Panc1 (cell line): ENCODE results near the gene NR1I3. TPM values are rescaled to one million over a fixed set of nuclear protein-coding genes. Genes with fewer than 3 reads are reported as not detected.

ENCODE experiments used
- ATAC-seq: fragments of 200-7000 bp; cut with Tn5 transposase; 2 replicates; pipeline ENCODE4 v1.9.1; 2020; ENCODE audit warnings: mild to moderate bottlenecking, moderate library complexity
- BruUV-seq: library from RNA; stranded (reverse); fragments of 400-500 nt; replicated peaks from 2 replicates; lab custom pipeline; 2021; lab: Mats Ljungman, UMichigan
- CTCF ChIA-PET: fragments of 300-600 bp; sonication (Branson Sonifier 250); formaldehyde crosslinking; loops from one replicate; lab custom pipeline; 2022; ENCODE audit warnings: antibody characterized with exemption; lab: Charles Lee
- POLR2A ChIA-PET: fragments of 300-600 bp; sonication (Branson Sonifier 250); formaldehyde crosslinking; loops from one replicate; lab custom pipeline; 2022; ENCODE audit warnings: antibody characterized with exemption; lab: Charles Lee
- DNase-seq: peaks from one replicate; pipeline ENCODE4 v3.0.0-alpha.2; 2010; ENCODE audit warnings: low read depth, low spot score
- H3K27ac ChIP-seq: 2 replicates; pipeline ENCODE4 v1.5.1; 2011; ENCODE audit warnings: mild to moderate bottlenecking, low read length, inconsistent platforms
- H3K27me3 ChIP-seq: fragments of 200-500 bp; sonication (Bioruptor generic); 2 replicates; pipeline ENCODE4 v1.6.0; 2014; ENCODE audit warnings: low read length, inconsistent platforms; ENCODE audit not compliant: control insufficient read depth, insufficient read depth
- H3K36me3 ChIP-seq: fragments of 200-500 bp; sonication (Bioruptor generic); 2 replicates; pipeline ENCODE4 v1.5.1; 2014; ENCODE audit warnings: inconsistent platforms, mild to moderate bottlenecking, low read length, moderate library complexity; ENCODE audit not compliant: control insufficient read depth, insufficient read depth
- H3K4me1 ChIP-seq: 2 replicates; pipeline ENCODE4 v1.5.1; 2011; ENCODE audit warnings: inconsistent platforms, mild to moderate bottlenecking, low read length, moderate library complexity; ENCODE audit not compliant: control insufficient read depth, insufficient read depth
- H3K4me3 ChIP-seq, 2 experiments: 2 replicates each; pipeline ENCODE4 v1.5.1; 2011 to 2012; ENCODE audit warnings: low read depth in 2 of 2, low read length in 2 of 2, mild to moderate bottlenecking in 2 of 2, inconsistent platforms in 1 of 2, moderate library complexity in 1 of 2
- H3K9me3 ChIP-seq: fragments of 200-500 bp; sonication (Bioruptor generic); 2 replicates; pipeline ENCODE4 v1.5.1; 2014; ENCODE audit warnings: low read depth, mild to moderate bottlenecking, inconsistent platforms, low read length, moderate library complexity; ENCODE audit not compliant: control insufficient read depth, insufficient read depth
- POLR2AphosphoS5 ChIP-seq: IDR thresholded peaks from 2 replicates; pipeline ENCODE4 v1.6.1; 2012; ENCODE audit warnings: mild to moderate bottlenecking, low read depth, low read length, moderate library complexity
- SIN3A ChIP-seq: IDR thresholded peaks from 2 replicates; pipeline ENCODE4 v1.6.1; 2012; ENCODE audit warnings: low read depth, mild to moderate bottlenecking, low read length, moderate library complexity, borderline replicate concordance; ENCODE audit not compliant: insufficient read depth
- TCF7L2 ChIP-seq: IDR thresholded peaks from 2 replicates; pipeline ENCODE4 v1.6.1; 2011; ENCODE audit warnings: mild to moderate bottlenecking, low read depth, low read length, inconsistent platforms
- in situ Hi-C: cut with HindIII; loops from 2 replicates; pipeline ENCODE4 v1.10.0; 2016; ENCODE audit warnings: low sequenced_read_pairs, low pct_unique_long_range_greater_than_20kb
- intact Hi-C: fragments of 100-400 bp; cut with micrococcal nuclease; formaldehyde crosslinking; loops from one replicate; pipeline ENCODE4 v1.10.0; 2022; ENCODE audit not compliant: unreplicated experiment
- total RNA-seq: library from RNA; stranded (reverse); gene quantifications from one replicate; pipeline ENCODE4 v1.2.1, GENCODE V29; 2021; ENCODE audit not compliant: unreplicated experiment
- TF ChIP-seq, protein P1 (sequence below), 2 experiments: IDR thresholded peaks; 2 replicates each; pipeline ENCODE4 v1.6.1; 2011 to 2012; ENCODE audit warnings: low read depth in 2 of 2, control low read depth in 1 of 2, low read length in 1 of 2, mild to moderate bottlenecking in 1 of 2, moderate library complexity in 1 of 2; ENCODE audit not compliant: insufficient read depth in 1 of 2
- TF ChIP-seq, protein P2 (sequence below): fragments of 450-650 bp; IDR thresholded peaks from 2 replicates; pipeline ENCODE4 v1.5.1; 2017; ENCODE audit warnings: mild to moderate bottlenecking

NR1I3 gene
- total RNA-seq, 1 experiment from 2014 or later: not detected

DNA sequence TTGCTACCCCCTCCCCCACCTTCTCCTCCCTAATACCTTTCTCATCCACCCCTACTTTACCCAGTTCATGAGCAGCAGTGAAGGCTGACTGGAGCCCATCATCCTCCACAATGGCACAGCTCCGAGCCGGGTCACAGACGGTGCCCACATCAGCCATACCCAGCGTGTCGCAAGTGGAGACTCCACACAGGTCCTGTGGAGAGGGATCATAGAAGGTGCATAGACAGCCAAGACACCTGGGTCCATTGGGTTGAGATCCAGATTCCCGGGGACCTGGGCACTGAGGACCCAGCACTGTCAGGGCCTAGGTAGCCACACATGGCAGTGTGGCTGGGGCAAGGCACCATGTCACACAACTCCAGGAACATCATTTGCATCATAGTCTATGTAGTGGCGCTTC, 41.9 kb downstream of the NR1I3 start:
- ChIA-PET POLR2A (no interaction called here), CTCF (no interaction called here)
- no peak for TF ChIP-seq SIN3A
- no peak for TF ChIP-seq TCF7L2
- TF ChIP-seq, protein P1, sequence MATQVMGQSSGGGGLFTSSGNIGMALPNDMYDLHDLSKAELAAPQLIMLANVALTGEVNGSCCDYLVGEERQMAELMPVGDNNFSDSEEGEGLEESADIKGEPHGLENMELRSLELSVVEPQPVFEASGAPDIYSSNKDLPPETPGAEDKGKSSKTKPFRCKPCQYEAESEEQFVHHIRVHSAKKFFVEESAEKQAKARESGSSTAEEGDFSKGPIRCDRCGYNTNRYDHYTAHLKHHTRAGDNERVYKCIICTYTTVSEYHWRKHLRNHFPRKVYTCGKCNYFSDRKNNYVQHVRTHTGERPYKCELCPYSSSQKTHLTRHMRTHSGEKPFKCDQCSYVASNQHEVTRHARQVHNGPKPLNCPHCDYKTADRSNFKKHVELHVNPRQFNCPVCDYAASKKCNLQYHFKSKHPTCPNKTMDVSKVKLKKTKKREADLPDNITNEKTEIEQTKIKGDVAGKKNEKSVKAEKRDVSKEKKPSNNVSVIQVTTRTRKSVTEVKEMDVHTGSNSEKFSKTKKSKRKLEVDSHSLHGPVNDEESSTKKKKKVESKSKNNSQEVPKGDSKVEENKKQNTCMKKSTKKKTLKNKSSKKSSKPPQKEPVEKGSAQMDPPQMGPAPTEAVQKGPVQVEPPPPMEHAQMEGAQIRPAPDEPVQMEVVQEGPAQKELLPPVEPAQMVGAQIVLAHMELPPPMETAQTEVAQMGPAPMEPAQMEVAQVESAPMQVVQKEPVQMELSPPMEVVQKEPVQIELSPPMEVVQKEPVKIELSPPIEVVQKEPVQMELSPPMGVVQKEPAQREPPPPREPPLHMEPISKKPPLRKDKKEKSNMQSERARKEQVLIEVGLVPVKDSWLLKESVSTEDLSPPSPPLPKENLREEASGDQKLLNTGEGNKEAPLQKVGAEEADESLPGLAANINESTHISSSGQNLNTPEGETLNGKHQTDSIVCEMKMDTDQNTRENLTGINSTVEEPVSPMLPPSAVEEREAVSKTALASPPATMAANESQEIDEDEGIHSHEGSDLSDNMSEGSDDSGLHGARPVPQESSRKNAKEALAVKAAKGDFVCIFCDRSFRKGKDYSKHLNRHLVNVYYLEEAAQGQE (IDR thresholded peaks at IDR 0.05; ENCODE audit: insufficient read depth in 1 of 2, low read depth in 2 of 2, low read length in 1 of 2): no peak
- TF ChIP-seq, protein P2, sequence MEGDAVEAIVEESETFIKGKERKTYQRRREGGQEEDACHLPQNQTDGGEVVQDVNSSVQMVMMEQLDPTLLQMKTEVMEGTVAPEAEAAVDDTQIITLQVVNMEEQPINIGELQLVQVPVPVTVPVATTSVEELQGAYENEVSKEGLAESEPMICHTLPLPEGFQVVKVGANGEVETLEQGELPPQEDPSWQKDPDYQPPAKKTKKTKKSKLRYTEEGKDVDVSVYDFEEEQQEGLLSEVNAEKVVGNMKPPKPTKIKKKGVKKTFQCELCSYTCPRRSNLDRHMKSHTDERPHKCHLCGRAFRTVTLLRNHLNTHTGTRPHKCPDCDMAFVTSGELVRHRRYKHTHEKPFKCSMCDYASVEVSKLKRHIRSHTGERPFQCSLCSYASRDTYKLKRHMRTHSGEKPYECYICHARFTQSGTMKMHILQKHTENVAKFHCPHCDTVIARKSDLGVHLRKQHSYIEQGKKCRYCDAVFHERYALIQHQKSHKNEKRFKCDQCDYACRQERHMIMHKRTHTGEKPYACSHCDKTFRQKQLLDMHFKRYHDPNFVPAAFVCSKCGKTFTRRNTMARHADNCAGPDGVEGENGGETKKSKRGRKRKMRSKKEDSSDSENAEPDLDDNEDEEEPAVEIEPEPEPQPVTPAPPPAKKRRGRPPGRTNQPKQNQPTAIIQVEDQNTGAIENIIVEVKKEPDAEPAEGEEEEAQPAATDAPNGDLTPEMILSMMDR: no peak
- TF ChIP-seq POLR2AphosphoS5: no peak
- in situ Hi-C loops: no loop called here
- intact Hi-C loops: no loop called here
- no peak overlapping the region for H3K27ac ChIP-seq
- ATAC-seq: no peak
- no peaks in the 10 kb centered on the region for H3K9me3 ChIP-seq
- no peaks in the 10 kb centered on the region for H3K27me3 ChIP-seq
- no peak overlapping the region for H3K4me3 ChIP-seq
- no peaks in the 10 kb centered on the region for H3K36me3 ChIP-seq
- H3K4me1 ChIP-seq: peaks cover 31% of the 10 kb centered on the region
- DNase-seq: no peak
- no TSS peak for BruUV-seq

DNA sequence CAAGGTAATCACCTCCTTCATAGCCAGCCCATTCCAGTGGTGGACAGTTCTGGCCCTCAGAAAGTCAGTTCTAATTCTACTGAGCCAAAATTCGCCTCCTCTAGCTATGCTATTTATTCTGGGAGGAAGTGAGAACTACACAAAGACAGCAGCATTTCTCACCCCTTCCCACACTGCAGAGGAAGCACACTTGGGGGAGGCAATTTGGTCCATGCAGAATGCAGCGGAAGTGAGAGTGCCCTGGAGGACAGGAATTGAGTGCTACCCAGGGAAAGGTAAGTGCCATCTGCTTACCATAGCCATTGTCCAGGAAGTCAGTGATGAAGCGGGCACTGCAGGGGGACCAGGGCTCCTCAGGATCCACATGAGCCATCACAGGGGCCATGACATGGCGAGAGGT, 42.8 kb downstream of the NR1I3 start:
- in situ Hi-C loops: no loop called here

More for the DNA sequence above, 42.8 kb downstream of the NR1I3 start:
- intact Hi-C loops: no loop called here
- ChIA-PET POLR2A (no interaction called here), CTCF (no interaction called here)
- TF ChIP-seq, protein P2: no peak
- TF ChIP-seq TCF7L2 (no peak), POLR2AphosphoS5 (no peak), SIN3A (no peak)
- TF ChIP-seq, protein P1 (IDR thresholded peaks at IDR 0.05; ENCODE audit: insufficient read depth in 1 of 2, low read depth in 2 of 2, low read length in 1 of 2): no peak
- H3K9me3 ChIP-seq: no peaks in the 10 kb centered on the region
- no peaks in the 10 kb centered on the region for H3K27me3 ChIP-seq
- H3K27ac ChIP-seq: no peak overlapping the region
- no peak overlapping the region for H3K4me3 ChIP-seq
- H3K36me3 ChIP-seq: no peaks in the 10 kb centered on the region
- DNase-seq (no peak), ATAC-seq (no peak)
- no TSS peak for BruUV-seq
- peaks cover 23% of the 10 kb centered on the region for H3K4me1 ChIP-seq
